GM10266 (cell line): Measurements from ENCODE around the gene SPHKAP.
"Not testable (repeated sequence)": the region's sequence is repeated elsewhere in the genome, so short reads cannot be mapped to it uniquely, and the experiment has no call there.

ENCODE experiments used
- DNase-seq: peaks from one replicate; pipeline ENCODE4 v3.0.0; 2012; ENCODE audit errors: extremely low spot score
- CTCF ChIP-seq: IDR thresholded peaks from 2 replicates; pipeline ENCODE4 v1.5.1; 2012; ENCODE audit warnings: mild to moderate bottlenecking, low read depth; ENCODE audit not compliant: control insufficient read depth, insufficient read depth; ENCODE audit errors: missing control alignments

SPHKAP gene

DNA sequence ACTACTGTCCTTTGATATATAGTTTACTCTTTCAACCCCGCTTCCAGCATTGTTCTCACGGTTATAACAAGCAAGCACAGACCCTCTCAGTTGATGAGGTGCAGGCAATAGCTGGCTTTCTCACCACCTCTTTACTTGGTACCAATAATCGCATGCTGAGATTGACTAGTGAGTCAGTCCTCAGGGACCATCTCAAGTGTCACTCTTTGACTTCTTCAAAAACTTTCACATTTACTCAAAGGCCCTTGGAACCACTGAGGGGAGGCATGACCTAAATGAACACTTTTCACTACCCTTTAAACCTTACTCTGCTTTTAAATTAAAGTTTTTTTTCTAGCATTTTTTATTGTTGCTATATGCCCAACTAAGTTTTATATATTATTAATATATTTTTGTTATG is 208.2 kb downstream of the SPHKAP start:
- TF ChIP-seq CTCF, result no peak
- DNase-seq, result no peak

DNA sequence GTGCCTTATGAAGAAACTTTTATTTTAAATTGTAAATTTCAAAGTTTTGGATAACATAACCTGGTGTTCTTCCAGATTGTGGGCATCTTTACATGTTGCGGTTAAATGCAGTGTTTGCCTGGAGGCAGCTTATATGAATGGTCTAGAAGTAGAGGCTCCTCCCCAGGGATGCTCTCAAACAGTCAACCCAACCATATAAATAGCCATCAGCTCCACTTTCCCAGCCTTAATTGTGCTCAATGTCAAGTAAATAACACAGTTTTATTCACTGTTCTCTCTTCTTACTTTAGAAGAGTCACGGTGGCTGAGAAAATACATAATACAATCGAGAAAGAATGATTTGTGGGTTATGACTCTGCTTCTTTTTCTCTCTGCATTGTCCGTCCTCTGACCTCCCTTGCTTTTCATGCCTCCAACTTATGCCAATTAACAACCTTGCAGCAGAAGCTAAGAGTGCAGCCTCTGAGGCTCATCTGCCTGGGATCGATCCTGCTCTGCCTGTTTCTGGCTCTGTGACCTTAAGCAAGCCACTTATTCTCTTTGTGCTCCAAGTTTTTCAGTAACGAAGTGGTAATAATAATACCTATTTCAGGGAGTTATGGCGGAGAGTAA is 209.8 kb downstream of the SPHKAP start:
- no peak for DNase-seq
- TF ChIP-seq CTCF, result no peak

DNA sequence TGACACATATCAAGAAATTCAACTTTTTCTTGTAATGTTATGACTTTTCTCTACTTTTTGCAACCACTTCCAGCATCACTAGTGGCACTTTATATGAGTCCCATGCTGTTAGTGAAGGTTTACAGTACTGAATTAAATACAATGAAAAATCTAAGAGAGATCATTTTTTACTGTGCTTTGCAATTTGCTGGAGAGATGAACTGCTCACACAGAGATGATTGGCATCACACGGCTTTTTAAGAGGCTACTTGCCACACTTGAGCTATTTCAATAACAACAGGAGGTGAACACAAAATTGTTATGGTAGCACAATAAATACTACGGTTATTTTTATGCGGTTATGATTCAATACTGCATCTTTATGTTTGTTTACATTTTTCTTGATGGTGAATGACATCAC is 221.2 kb downstream of the SPHKAP start:
- no peak for TF ChIP-seq CTCF
- DNase-seq, result no peak

DNA sequence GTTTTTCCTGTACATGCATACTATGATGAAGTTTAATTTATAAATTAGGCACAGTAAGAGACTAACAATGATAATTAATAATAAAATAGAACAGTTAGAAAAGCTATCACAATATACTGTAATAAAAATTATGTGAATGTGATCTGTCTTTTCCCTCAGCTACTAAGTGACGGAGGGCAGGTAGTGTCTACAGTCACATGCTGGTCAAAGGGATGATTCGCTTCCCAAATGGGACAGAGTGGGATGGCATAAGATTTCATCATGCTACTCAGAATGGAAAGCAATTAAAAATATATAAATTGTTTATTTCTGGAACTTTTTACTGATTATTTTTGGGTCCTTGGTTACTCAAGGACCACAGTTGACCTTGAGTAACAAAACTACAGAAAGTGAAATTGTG is 238.5 kb downstream of the SPHKAP start:
- no peak for TF ChIP-seq CTCF
- no peak for DNase-seq

DNA sequence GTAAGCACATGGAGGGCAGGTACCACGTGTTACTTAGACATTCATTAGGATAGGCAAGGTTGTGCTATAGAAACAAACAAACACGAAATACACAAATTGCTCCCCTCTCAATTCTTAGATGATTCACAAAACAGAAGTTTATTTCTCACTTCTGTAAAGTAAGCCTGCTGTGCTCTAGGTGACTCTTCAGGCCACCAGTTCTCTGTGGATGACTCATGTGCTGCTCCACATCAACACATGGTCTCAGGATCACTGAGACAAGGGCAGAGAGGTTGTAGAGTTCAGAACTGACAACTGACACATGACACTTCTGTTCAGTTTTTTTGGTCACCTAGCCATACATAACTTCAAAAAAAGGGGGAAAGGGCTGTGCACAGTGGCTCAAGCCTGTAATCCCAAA is 239.5 kb downstream of the SPHKAP start:
- TF ChIP-seq CTCF, result no peak
- DNase-seq, result peak; percentile 10

DNA sequence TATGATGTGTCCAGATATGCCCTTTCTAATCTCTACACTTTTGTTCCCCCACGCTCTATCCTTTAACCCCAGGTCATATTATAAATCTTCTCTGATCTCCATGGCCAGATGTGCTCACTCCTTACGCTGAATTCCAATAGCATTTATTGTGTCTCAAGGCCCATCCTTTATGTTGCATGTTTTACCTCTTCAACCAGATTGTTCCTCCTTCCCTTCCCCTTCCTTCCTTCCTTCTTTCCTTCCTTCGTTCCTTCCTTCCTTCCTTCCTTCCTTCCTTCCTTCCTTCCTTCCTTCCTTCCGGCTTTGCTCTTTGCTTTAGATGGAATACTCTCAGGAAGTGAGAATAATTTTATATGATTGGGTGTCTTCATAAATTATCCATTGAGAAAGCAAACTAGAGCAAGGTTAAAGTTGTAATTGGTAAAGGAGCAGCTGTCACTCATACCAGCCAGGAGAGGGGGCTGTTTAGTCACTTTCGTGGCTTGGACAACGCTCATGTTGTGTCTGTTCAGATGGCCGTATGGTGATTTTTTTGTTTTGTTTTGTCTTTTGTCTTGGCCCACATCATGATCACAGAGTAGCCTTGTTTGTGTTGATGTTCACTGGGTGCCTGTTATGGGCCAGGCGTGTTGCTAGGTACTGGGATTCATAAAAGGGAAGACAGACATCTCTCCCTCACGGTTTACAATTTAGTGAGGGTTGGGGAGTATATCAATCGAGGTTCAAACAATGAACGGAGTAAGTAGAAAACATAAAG is 242.0 kb downstream of the SPHKAP start:
- TF ChIP-seq CTCF, result peak; percentile 57
- DNase-seq, result no peak

- DNase-seq, result not testable (repeated sequence)
Measured at GRCh38 chr2:227936249-227936648, 245.2 kb downstream of the SPHKAP start.
